LNCAP (cell line): Measurements from ENCODE around the gene VCX2.

Experiments used
- TF ChIP-seq, protein P1 (sequence below): fragments of 450-650 bp; IDR thresholded peaks from 2 replicates; pipeline ENCODE4 v1.5.1; 2017; ENCODE audit warnings: mild to moderate bottlenecking

VCX2 gene

DNA sequence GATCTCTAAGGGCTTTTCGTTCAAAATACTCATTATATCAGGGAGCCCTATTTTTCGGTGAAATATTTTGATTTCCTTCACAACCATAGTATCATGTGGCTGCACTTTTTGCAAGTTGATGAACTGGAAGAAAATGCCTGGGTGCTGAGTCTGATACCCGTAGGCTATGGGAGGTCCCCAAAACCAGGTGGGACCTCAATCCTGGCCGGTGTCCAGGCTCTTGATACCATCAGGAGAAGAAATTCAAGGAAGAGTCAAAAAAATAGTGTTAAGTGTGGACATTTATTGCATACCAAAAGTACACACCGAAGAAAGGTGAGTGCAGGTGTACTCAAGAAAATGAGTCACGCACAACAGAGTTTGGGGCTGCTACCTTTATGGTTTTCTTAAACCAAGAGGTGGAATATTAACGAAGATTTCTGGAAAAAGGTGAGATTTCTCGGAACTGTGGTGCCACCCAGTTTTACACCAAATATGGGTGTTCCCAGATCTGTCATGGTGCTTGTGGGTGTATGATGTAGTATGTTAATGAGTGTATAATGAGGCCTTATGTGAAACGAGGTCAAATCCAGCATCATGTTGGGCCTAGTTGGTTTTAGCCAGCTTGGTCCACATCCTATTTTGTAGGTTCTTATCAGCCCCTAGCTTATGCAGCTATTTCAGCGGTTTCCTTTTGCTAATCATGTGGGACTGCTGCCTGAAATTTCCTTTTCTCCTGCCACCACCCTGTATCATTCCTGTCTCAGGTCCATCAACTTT, 29.9 kb downstream of the VCX2 start:
- TF ChIP-seq, protein P1, sequence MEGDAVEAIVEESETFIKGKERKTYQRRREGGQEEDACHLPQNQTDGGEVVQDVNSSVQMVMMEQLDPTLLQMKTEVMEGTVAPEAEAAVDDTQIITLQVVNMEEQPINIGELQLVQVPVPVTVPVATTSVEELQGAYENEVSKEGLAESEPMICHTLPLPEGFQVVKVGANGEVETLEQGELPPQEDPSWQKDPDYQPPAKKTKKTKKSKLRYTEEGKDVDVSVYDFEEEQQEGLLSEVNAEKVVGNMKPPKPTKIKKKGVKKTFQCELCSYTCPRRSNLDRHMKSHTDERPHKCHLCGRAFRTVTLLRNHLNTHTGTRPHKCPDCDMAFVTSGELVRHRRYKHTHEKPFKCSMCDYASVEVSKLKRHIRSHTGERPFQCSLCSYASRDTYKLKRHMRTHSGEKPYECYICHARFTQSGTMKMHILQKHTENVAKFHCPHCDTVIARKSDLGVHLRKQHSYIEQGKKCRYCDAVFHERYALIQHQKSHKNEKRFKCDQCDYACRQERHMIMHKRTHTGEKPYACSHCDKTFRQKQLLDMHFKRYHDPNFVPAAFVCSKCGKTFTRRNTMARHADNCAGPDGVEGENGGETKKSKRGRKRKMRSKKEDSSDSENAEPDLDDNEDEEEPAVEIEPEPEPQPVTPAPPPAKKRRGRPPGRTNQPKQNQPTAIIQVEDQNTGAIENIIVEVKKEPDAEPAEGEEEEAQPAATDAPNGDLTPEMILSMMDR = no peak

DNA sequence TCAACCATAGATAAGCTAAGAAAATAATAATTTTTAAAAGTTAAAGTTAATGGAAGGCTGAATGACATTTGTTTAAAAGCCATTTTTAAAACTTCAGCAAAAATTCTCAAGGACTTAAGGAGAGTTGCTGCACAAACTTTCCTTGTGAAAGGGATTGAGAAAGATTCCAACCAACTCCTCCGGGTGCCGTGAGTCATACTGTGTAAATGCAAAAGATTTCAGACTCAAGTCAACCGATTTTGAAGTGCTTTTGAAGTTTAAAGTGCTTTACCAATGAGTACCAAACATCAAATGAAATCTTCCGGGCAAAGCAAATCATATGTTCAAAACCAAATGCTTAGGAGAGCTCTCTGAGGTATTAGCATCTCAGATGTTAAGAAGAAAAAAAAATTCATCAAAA, 31.4 kb downstream of the VCX2 start:
- TF ChIP-seq, protein P1 = no peak

DNA sequence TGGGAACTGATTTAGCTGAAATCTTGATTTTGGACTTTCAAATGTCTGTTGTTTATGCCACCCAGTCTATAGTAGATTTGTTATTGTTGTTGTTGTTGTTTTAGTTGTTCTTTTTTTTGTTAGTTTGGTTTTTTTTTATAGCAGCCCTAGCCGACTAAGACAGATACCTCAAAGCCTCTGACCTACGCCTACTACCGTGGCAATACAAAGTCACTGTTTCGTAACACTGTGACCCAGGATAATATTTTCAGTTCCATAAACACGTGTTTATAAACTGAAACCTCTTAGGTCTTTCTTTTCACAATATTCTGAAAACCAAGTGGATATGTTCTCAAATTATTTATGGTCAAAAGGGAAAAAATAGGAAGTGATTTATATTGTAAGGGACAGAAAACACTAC, 32.8 kb downstream of the VCX2 start:
- TF ChIP-seq, protein P1 = no peak

DNA sequence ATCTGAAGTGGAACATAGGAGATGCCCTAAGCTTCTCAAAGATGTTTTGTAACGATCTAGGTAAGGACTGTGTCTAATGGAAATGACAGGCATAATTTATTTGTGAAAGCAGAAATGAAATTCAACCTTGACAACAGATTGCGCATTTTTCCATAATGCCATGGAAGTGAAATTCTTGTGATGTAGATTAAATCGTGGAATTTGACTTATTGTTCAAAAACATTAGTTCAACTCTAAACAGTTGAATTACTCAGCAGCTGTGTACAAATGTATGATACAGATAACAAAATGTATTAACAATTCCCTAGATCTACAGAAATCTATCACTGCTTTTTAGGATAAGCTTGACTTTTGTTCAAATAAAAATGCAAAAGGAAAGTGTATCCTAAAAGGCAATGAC, 44.4 kb downstream of the VCX2 start:
- TF ChIP-seq, protein P1 = no peak

DNA sequence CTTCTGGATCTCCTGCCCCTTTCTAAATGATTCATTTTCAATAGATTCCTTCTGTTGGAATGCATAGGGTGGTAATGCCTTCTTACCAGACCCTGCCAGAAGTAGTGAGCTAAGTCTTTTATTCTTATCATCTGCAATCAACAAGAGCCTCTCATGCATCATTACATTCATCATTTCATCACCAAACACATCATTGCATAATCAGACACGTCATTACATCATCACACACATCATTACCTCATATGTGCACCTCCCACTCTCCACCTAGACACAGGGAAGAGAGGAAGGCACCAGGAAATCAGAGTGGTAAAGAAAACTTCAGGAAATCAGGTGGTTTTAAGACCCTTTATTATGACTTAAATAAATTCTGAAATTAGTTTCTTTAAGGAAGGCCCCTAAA, 45.0 kb downstream of the VCX2 start:
- TF ChIP-seq, protein P1 = no peak

DNA sequence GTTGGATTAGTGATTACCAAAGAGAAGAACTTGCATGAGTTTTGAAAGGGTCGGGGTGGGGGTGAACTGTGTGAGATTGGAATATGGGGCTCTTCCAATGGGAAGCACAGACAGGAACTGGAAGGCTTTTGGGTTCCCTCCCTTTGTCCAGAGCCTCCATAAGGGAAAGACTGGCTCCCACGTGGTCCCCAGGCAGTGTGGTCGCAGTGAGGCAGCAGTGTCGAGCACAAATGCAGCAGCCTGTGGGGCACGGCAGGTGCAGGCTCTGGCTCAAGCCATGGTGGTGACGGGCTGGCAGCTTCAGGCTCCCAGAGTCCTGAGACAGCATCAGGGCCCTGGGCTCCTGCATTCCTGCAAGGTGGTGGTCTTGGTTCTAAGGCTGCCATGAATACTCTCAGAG, 45.5 kb downstream of the VCX2 start:
- TF ChIP-seq, protein P1 = no peak

DNA sequence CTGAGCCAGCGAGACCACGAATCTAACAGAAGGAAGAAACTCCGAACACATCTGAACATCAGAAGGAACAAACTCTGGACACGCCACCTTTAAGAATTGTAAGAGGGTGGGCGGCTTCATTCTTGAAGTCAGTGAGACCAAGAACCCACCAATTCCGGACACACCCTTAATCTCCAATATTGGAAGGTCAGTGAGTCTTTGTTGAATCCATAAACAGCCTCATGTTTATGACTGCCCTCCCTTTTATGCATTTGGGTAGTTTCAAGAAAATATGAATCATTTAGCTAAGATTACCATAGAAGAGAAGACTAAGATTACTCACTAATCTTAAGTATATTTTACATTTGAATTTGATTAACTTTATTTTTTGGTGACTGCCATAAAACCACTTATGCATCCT, 48.5 kb downstream of the VCX2 start:
- TF ChIP-seq, protein P1 = no peak
